A673 (cell line): ENCODE data around the gene SDHAF3. TPM values are rescaled to one million over a fixed set of nuclear protein-coding genes. Genes with fewer than 3 reads are reported as not detected.
"Not testable (repeated sequence)": the region's sequence is repeated elsewhere in the genome, so short reads cannot be mapped to it uniquely, and the experiment has no call there.

Experiments
- BruUV-seq: library from RNA; stranded (reverse); fragments of 400-500 nt; replicated peaks from 2 replicates; lab custom pipeline; 2021; lab: Mats Ljungman, UMichigan
- CTCF ChIA-PET: fragments of 300-600 bp; sonication (Branson Sonifier 250); formaldehyde crosslinking; loops from one replicate; lab custom pipeline; 2022; ENCODE audit warnings: antibody characterized with exemption; lab: Charles Lee
- POLR2A ChIA-PET: fragments of 300-600 bp; sonication (Branson Sonifier 250); formaldehyde crosslinking; loops from one replicate; lab custom pipeline; 2022; ENCODE audit warnings: antibody characterized with exemption; ENCODE audit not compliant: low non-redundant PET; lab: Charles Lee
- DNase-seq: peaks from one replicate; pipeline ENCODE4 v3.0.0-alpha.2; 2015; ENCODE audit warnings: low spot score
- H3K27ac ChIP-seq: fragments of 200-600 bp; sonication (generic); 2 replicates; pipeline ENCODE4 v1.5.1; 2016; ENCODE audit warnings: mixed run types, low read depth, mild to moderate bottlenecking, mixed read lengths, antibody characterized with exemption, low read length; ENCODE audit not compliant: poor library complexity, severe bottlenecking
- H3K27me3 ChIP-seq: fragments of 200-600 bp; sonication (generic); replicated peaks from 2 replicates; pipeline ENCODE4 v1.6.1; 2017; ENCODE audit warnings: mixed run types, low read depth, mild to moderate bottlenecking, mixed read lengths, antibody characterized with exemption, low read length; ENCODE audit not compliant: insufficient read depth, poor library complexity
- H3K36me3 ChIP-seq: fragments of 200-600 bp; sonication (generic); 2 replicates; pipeline ENCODE4 v1.6.1; 2016; ENCODE audit warnings: mixed run types, mild to moderate bottlenecking, mixed read lengths, antibody characterized with exemption, low read length; ENCODE audit not compliant: insufficient read depth, poor library complexity, severe bottlenecking
- H3K4me1 ChIP-seq: fragments of 200-600 bp; sonication (generic); 2 replicates; pipeline ENCODE4 v1.6.1; 2017; ENCODE audit warnings: mixed run types, mild to moderate bottlenecking, mixed read lengths, antibody characterized with exemption, low read length; ENCODE audit not compliant: insufficient read depth, poor library complexity, severe bottlenecking
- H3K4me3 ChIP-seq: fragments of 200-600 bp; sonication (generic); 2 replicates; pipeline ENCODE4 v1.5.1; 2016; ENCODE audit warnings: low read depth, mixed run types, mild to moderate bottlenecking, mixed read lengths, low read length; ENCODE audit not compliant: poor library complexity, severe bottlenecking
- H3K9me3 ChIP-seq: fragments of 200-600 bp; sonication (generic); 2 replicates; pipeline ENCODE4 v1.6.1; 2016; ENCODE audit warnings: mixed run types, low read depth, mild to moderate bottlenecking, mixed read lengths, antibody characterized with exemption, low read length; ENCODE audit not compliant: poor library complexity, severe bottlenecking
- EZH2 ChIP-seq: fragments of 200-600 bp; sonication (generic); IDR thresholded peaks from 2 replicates; pipeline ENCODE4 v1.6.1; 2017; ENCODE audit warnings: borderline replicate concordance, low read depth, mild to moderate bottlenecking, mixed read lengths, antibody characterized with exemption, low read length; ENCODE audit not compliant: poor library complexity, severe bottlenecking
- intact Hi-C: fragments of 100-400 bp; cut with micrococcal nuclease; formaldehyde crosslinking; loops from one replicate; pipeline ENCODE4 v1.10.0; 2022; ENCODE audit not compliant: unreplicated experiment
- total RNA-seq: library from RNA; stranded (reverse); gene quantifications from 2 replicates; pipeline ENCODE4 v1.2.3, GENCODE V29; 2021
- TF ChIP-seq, protein P1 (sequence below): fragments of 300-800, 200-600 bp; sonication (generic); conservative IDR thresholded peaks from 2 replicates; pipeline ENCODE4 v1.5.1; 2017; ENCODE audit warnings: low read depth, mild to moderate bottlenecking, antibody characterized with exemption, low read length, moderate library complexity, mixed read lengths

Gene SDHAF3
- total RNA-seq, 1 experiment from 2014 or later, result 29.7 TPM

- TF ChIP-seq EZH2, result no peak
- TF ChIP-seq, protein P1, sequence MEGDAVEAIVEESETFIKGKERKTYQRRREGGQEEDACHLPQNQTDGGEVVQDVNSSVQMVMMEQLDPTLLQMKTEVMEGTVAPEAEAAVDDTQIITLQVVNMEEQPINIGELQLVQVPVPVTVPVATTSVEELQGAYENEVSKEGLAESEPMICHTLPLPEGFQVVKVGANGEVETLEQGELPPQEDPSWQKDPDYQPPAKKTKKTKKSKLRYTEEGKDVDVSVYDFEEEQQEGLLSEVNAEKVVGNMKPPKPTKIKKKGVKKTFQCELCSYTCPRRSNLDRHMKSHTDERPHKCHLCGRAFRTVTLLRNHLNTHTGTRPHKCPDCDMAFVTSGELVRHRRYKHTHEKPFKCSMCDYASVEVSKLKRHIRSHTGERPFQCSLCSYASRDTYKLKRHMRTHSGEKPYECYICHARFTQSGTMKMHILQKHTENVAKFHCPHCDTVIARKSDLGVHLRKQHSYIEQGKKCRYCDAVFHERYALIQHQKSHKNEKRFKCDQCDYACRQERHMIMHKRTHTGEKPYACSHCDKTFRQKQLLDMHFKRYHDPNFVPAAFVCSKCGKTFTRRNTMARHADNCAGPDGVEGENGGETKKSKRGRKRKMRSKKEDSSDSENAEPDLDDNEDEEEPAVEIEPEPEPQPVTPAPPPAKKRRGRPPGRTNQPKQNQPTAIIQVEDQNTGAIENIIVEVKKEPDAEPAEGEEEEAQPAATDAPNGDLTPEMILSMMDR, result no peak
- H3K4me3 ChIP-seq, result no peak overlapping the region
- H3K27ac ChIP-seq, result no peak overlapping the region
- DNase-seq, result no peak
- no peaks in the 10 kb centered on the region for H3K4me1 ChIP-seq
- BruUV-seq, result no TSS peak
- no peaks in the 10 kb centered on the region for H3K36me3 ChIP-seq
- intact Hi-C loops, result no loop called here
- H3K27me3 ChIP-seq, result no peaks in the 10 kb centered on the region
- H3K9me3 ChIP-seq, result no peaks in the 10 kb centered on the region
- POLR2A ChIA-PET, result no interaction called here
- CTCF ChIA-PET, result no interaction called here
Observed at GRCh38 chr7:97155897-97156418, 38.5 kb downstream of the SDHAF3 start.

GRCh38 chr7:97159984-97160383 is 42.5 kb downstream of the SDHAF3 start:
- H3K27ac ChIP-seq, intact Hi-C loops, CTCF ChIA-PET, H3K4me1 ChIP-seq, POLR2A ChIA-PET, H3K4me3 ChIP-seq, DNase-seq, BruUV-seq, H3K9me3 ChIP-seq, H3K27me3 ChIP-seq, H3K36me3 ChIP-seq: not testable (repeated sequence)

DNA sequence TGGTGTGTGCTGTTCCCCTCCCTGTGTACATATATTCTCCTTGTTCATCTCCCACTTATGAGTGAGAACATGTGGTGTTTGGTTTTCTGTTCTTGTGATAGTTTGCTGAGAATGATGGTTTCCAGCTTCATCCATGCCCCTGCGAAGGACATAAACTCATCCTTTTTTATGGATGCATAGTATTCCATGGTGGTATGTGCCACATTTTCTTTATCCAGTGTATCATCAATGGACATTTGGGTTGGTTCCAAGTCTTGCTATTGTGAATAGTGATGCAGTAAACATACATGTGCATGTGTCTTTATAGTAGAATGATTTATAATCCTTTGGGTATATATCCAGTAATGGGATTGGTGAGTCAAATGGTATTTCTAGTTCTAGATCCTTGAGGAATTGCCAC is 44.1 kb downstream of the SDHAF3 start:
- DNase-seq, H3K9me3 ChIP-seq, H3K4me1 ChIP-seq, intact Hi-C loops, BruUV-seq, CTCF ChIA-PET, H3K27me3 ChIP-seq, H3K4me3 ChIP-seq, POLR2A ChIA-PET, H3K36me3 ChIP-seq, H3K27ac ChIP-seq: not testable (repeated sequence)

- ChIA-PET CTCF (no interaction called here), POLR2A (no interaction called here)
- H3K27me3 ChIP-seq, result no peaks in the 10 kb centered on the region
- no peaks in the 10 kb centered on the region for H3K4me1 ChIP-seq
- intact Hi-C loops, result no loop called here
- H3K36me3 ChIP-seq, result no peaks in the 10 kb centered on the region
- TF ChIP-seq, protein P1, result no peak
- TF ChIP-seq EZH2, result no peak
- BruUV-seq, result no TSS peak
- no peak overlapping the region for H3K4me3 ChIP-seq
- H3K27ac ChIP-seq, result no peak overlapping the region
- no peaks in the 10 kb centered on the region for H3K9me3 ChIP-seq
- no peak for DNase-seq
Observed at GRCh38 chr7:97166308-97166707, 48.8 kb downstream of the SDHAF3 start.
